ENCODE data around the gene ABLIM1. TPM values are rescaled to one million over a fixed set of nuclear protein-coding genes. Genes with fewer than 3 reads are reported as not detected.

ABLIM1 gene
- total and polyA plus RNA-seq, 2 of the 4 experiments (the other 2 are of a cell fraction), result 7.7 to 9.9 TPM

GRCh38 chr10:114441107-114441506 is 217.0 kb downstream of the ABLIM1 start:
- TF ChIP-seq MXI1 (IDR thresholded peaks at IDR 0.05; ENCODE audit: borderline replicate concordance, low read depth, low read length) (no peak), CTCF (conservative IDR thresholded peaks at IDR 0.05; ENCODE audit: low read depth, low read length) (no peak), RFX5 (IDR thresholded peaks at IDR 0.05; ENCODE audit: low read depth, low read length) (no peak), BHLHE40 (IDR thresholded peaks at IDR 0.05; ENCODE audit: low read depth, low read length) (no peak), ELK1 (IDR thresholded peaks at IDR 0.05; ENCODE audit: borderline replicate concordance, low read depth, low read length) (no peak), POLR2A (IDR thresholded peaks at IDR 0.05; ENCODE audit: low read depth, low read length) (no peak), RAD21 (IDR thresholded peaks at IDR 0.05; ENCODE audit: low read length) (no peak), CEBPB (IDR thresholded peaks at IDR 0.05; ENCODE audit: low read depth, low read length) (no peak), MAZ (IDR thresholded peaks at IDR 0.05; ENCODE audit: borderline replicate concordance, low read depth, low read length) (no peak), NFE2L2 (IDR thresholded peaks at IDR 0.05; ENCODE audit: low read depth, low read length) (no peak)
- H3K27ac ChIP-seq (ENCODE audit: insufficient read depth, low read length), result no peak overlapping the region
- H3K18ac ChIP-seq (ENCODE audit: low read depth, low read length), result no peak overlapping the region
- no CpG with 5 or more reads among the region's 1 CpG for WGBS, 2 experiments (ENCODE audit: extremely low coverage in 2 of 2, insufficient read length in 1 of 2)
- H2BK5ac ChIP-seq (ENCODE audit: low read depth, low read length, poor library complexity, severe bottlenecking), result no peak overlapping the region
- no peak overlapping the region for H4K8ac ChIP-seq (ENCODE audit: low read depth in 2 of 2, low read length in 2 of 2)
- H3K4ac ChIP-seq (ENCODE audit: low read depth, low read length), result no peak overlapping the region
- ChIA-PET CTCF (interaction anchor here (0.9 to 2.2 kb wide), 2 partner anchors 46 to 137 kb away, joined by 3 to 7 read pairs; no protein-coding TSS in a partner anchor), POLR2A (ENCODE audit: unreplicated experiment) (no interaction called here)
- ATAC-seq (ENCODE audit: low read depth) (no peak), DNase-seq (no peak)
- no peaks in the 10 kb centered on the region for H3K36me3 ChIP-seq (ENCODE audit: control insufficient read depth, insufficient read depth, low read length)
- no peak overlapping the region for H2BK15ac ChIP-seq (ENCODE audit: low read depth, low read length)
- H3K4me1 ChIP-seq (ENCODE audit: control insufficient read depth, insufficient read depth, low read length), result no peaks in the 10 kb centered on the region
- no peak overlapping the region for H3K23ac ChIP-seq (ENCODE audit: low read depth, low read length)
- in situ Hi-C loops (cut with MboI; ENCODE audit: low sequenced_read_pairs), result no loop called here
- no peak overlapping the region for H3K56ac ChIP-seq (ENCODE audit: extremely low read depth, insufficient read depth, low read length)
- no peak overlapping the region for H2BK20ac ChIP-seq (ENCODE audit: low read depth, low read length)
- H2AFZ ChIP-seq (replicated peaks; ENCODE audit: low read length, poor library complexity), result no peak overlapping the region
- H3K14ac ChIP-seq (replicated peaks; ENCODE audit: low read depth, low read length), result no peak overlapping the region
- H3K4me3 ChIP-seq (ENCODE audit: insufficient read depth, low read depth, low read length), result no peak overlapping the region
- no peak overlapping the region for H4K91ac ChIP-seq (ENCODE audit: insufficient read depth, low read depth, low read length)
- peaks cover 3% of the 10 kb centered on the region; the same call in 1 of the 2 replicates for H3K9me1 ChIP-seq (ENCODE audit: insufficient read depth, low read length)
- H4K20me1 ChIP-seq (ENCODE audit: insufficient read depth, low read length), result no peaks in the 10 kb centered on the region
- no peak overlapping the region for H2AK5ac ChIP-seq (ENCODE audit: low read depth, low read length)
- no peak overlapping the region for H2BK120ac ChIP-seq (ENCODE audit: low read depth, low read length)
- H2AK9ac ChIP-seq (replicated peaks; ENCODE audit: low read depth, low read length, poor library complexity), result no peak overlapping the region
- intact Hi-C loops (cut with micrococcal nuclease), result no loop called here
- no peaks in the 10 kb centered on the region for H3K27me3 ChIP-seq (ENCODE audit: control insufficient read depth, insufficient read depth, low read length)
- no peak overlapping the region for H3K4me2 ChIP-seq (ENCODE audit: low read depth, low read length)
- no peaks in the 10 kb centered on the region for H3K9me3 ChIP-seq (ENCODE audit: control insufficient read depth, insufficient read depth, low read length)
- no peak overlapping the region for H4K5ac ChIP-seq (ENCODE audit: low read depth, low read length)
- no TSS peak for BruUV-seq (replicated peaks)
- dilution Hi-C loops (cut with HindIII; ENCODE audit: low sequenced_read_pairs, unreplicated experiment), result no loop called here
- no peak overlapping the region for H3K9ac ChIP-seq (ENCODE audit: low read depth, low read length)
- H3K79me1 ChIP-seq (ENCODE audit: low read depth in 1 of 2, low read length in 2 of 2), result no peaks in the 10 kb centered on the region

Measured in IMR-90 (cell line).